Activated B cell treated with CpG ODN at 0.5 μM for 24 hours (primary cell): ENCODE measurements around the gene DNAJA3. TPM values are rescaled to one million over a fixed set of nuclear protein-coding genes. Genes with fewer than 3 reads are reported as not detected.

ENCODE experiments used
- ATAC-seq: fragments of 200-7000 bp; cut with Tn5 transposase; one replicate; pipeline ENCODE4 v1.10.0; 2021; ENCODE audit warnings: low read depth, mild to moderate bottlenecking, moderate library complexity
- CTCF ChIA-PET: fragments of 350-600 bp; sonication (Branson Sonifier 250); formaldehyde crosslinking; loops from one replicate; lab custom pipeline; 2021; ENCODE audit warnings: antibody characterized with exemption; lab: Charles Lee
- POLR2A ChIA-PET: fragments of 350-600 bp; sonication (Branson Sonifier 250); formaldehyde crosslinking; loops from one replicate; lab custom pipeline; 2021; ENCODE audit warnings: antibody characterized with exemption; lab: Charles Lee
- DNase-seq: peaks from one replicate; pipeline ENCODE4 v3.0.0; 2022
- H3K27ac Mint-ChIP-seq: one replicate; pipeline ENCODE4 v1.8.0; 2020; ENCODE audit warnings: mixed read lengths
- H3K27me3 Mint-ChIP-seq: one replicate; pipeline ENCODE4 v1.8.0; 2021; ENCODE audit warnings: mixed read lengths
- H3K36me3 Mint-ChIP-seq: one replicate; pipeline ENCODE4 v1.8.0; 2021; ENCODE audit warnings: low read depth, mixed read lengths
- H3K4me1 Mint-ChIP-seq: one replicate; pipeline ENCODE4 v1.8.0; 2021; ENCODE audit warnings: mixed read lengths
- H3K4me3 Mint-ChIP-seq: one replicate; pipeline ENCODE4 v1.8.0; 2020; ENCODE audit warnings: mild to moderate bottlenecking, mixed read lengths
- H3K9me3 Mint-ChIP-seq: one replicate; pipeline ENCODE4 v1.8.0; 2020; ENCODE audit warnings: mixed read lengths
- intact Hi-C: fragments of 100-400 bp; cut with micrococcal nuclease; formaldehyde crosslinking; loops from one replicate; pipeline ENCODE4 v1.15.1; 2024
- total RNA-seq: library from RNA; stranded (reverse); gene quantifications from 2 replicates; pipeline ENCODE4 v1.2.3, GENCODE V29; 2022
- TF ChIP-seq, protein P1 (sequence below): fragments of 200-600 bp; IDR thresholded peaks from one replicate; pipeline ENCODE4 v1.8.0; 2022; ENCODE audit warnings: antibody characterized with exemption, mild to moderate bottlenecking

The DNAJA3 gene
- total RNA-seq, 1 donor from 2014 or later = 62.6 TPM

DNA sequence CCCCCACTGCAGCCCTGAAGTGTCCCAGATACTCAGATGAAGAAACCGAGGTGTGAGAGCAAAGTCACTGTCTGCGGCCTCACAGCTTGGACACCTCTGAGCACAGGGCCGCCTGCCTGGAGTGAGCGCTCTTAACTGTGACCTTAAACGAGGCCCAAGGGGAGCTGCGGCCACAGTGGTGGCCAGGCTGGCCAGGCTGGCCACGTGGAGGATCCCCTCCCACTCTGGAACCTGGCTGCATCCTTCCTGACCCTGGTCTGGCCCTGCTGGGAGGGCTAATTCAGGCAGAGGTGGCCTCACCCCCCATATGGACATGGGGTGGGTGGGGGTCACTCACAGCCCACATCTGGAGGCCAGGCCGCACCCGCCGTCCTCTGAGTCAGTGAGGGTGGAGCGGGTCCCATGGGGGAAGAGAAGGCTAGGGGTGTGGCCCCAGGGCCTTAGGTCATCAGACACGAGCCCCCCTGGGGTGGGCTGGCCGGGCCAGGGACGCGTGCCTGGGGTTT, 47.5 kb upstream of the DNAJA3 start:
- Mint-ChIP-seq H3K36me3 (peaks cover 28% of the 10 kb centered on the region), H3K4me1 (peaks cover 8% of the 10 kb centered on the region), H3K9me3 (no peaks in the 10 kb centered on the region), H3K27ac (no peak overlapping the region), H3K27me3 (no peaks in the 10 kb centered on the region), H3K4me3 (no peak overlapping the region)
- ChIA-PET CTCF (interaction anchor here (0.9 to 1.3 kb wide), 3 partner anchors 24 to 27 kb away, joined by 3 to 4 read pairs (median 4); no protein-coding TSS in a partner anchor), POLR2A (no interaction called here)
- intact Hi-C loops = no loop called here
- ATAC-seq = no peak
- TF ChIP-seq, protein P1, sequence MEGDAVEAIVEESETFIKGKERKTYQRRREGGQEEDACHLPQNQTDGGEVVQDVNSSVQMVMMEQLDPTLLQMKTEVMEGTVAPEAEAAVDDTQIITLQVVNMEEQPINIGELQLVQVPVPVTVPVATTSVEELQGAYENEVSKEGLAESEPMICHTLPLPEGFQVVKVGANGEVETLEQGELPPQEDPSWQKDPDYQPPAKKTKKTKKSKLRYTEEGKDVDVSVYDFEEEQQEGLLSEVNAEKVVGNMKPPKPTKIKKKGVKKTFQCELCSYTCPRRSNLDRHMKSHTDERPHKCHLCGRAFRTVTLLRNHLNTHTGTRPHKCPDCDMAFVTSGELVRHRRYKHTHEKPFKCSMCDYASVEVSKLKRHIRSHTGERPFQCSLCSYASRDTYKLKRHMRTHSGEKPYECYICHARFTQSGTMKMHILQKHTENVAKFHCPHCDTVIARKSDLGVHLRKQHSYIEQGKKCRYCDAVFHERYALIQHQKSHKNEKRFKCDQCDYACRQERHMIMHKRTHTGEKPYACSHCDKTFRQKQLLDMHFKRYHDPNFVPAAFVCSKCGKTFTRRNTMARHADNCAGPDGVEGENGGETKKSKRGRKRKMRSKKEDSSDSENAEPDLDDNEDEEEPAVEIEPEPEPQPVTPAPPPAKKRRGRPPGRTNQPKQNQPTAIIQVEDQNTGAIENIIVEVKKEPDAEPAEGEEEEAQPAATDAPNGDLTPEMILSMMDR = no peak
- no peak for DNase-seq

DNA sequence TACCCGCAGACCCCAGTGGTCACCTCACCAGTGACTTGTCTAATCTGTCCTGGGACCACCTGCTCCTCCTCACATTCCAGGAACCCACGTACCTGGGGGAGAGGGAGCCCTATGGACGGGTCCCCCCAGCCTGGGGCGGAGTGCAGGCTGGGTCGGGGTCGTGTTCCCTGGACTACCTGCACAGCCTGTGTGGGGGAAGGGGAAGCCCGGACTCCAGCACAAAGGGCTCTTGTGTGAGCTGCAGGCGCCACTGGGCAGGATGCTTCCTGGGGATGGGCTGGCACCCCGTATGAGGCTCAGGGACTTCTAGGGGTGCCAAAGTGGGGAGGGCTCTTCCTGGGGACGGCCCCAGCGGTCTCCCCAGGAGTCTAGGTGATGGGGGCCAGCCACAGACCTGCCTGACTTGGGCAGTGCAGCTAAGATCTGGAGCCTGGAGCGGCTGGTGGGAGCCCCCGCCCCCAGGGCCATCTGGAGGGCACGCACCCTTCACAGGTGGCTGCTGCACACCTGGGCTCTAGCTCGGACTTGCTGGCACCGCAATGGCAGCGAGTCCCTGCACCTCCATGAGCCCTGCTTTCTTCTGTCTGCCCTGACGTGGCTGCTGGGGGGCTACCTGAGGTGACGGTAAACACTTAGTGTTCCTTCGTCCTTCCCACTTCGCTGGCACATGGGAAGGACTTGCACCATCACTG, 46.5 kb upstream of the DNAJA3 start:
- CTCF ChIA-PET = interaction anchor here (1.0 to 1.3 kb wide), 2 partner anchors 23 to 26 kb away, joined by 4 read pairs; no protein-coding TSS in a partner anchor
- Mint-ChIP-seq H3K27ac (no peak overlapping the region), H3K36me3 (peaks cover 31% of the 10 kb centered on the region), H3K9me3 (no peaks in the 10 kb centered on the region), H3K4me1 (peaks cover 4% of the 10 kb centered on the region), H3K27me3 (no peaks in the 10 kb centered on the region), H3K4me3 (no peak overlapping the region)
- intact Hi-C loops = no loop called here
- POLR2A ChIA-PET = no interaction called here
- ATAC-seq = no peak
- TF ChIP-seq, protein P1 = no peak
- DNase-seq = no peak

- H3K9me3 Mint-ChIP-seq = no peaks in the 10 kb centered on the region
- POLR2A ChIA-PET = interaction anchor here (0.6 to 0.7 kb wide), 2 partner anchors 15 to 531 kb away, joined by 3 to 5 read pairs; no protein-coding TSS in a partner anchor
- peaks cover 33% of the 10 kb centered on the region for H3K36me3 Mint-ChIP-seq
- intact Hi-C loops = no loop called here
- H3K4me1 Mint-ChIP-seq = peaks cover under 1% of the 10 kb centered on the region
- ATAC-seq = no peak
- TF ChIP-seq, protein P1 = no peak
- no peak for DNase-seq
- no peak overlapping the region for H3K27ac Mint-ChIP-seq
- CTCF ChIA-PET = no interaction called here
- H3K27me3 Mint-ChIP-seq = no peaks in the 10 kb centered on the region
- no peak overlapping the region for H3K4me3 Mint-ChIP-seq
These were observed 45.3 kb upstream of the DNAJA3 start for GRCh38 chr16:4380119-4381063.

GRCh38 chr16:4381072-4381934, 44.4 kb upstream of the DNAJA3 start:
- DNase-seq (no peak), ATAC-seq (no peak)
- H3K27ac Mint-ChIP-seq = no peak overlapping the region
- ChIA-PET POLR2A (interaction anchor here (0.6 kb wide), 1 partner anchor 532 kb away, joined by 5 read pairs; no protein-coding TSS in a partner anchor), CTCF (interaction anchor here (0.8 kb wide), 1 partner anchor 22 kb away, joined by 3 read pairs; no protein-coding TSS in a partner anchor)
- H3K36me3 Mint-ChIP-seq = peaks cover 37% of the 10 kb centered on the region
- H3K27me3 Mint-ChIP-seq = no peaks in the 10 kb centered on the region
- no peaks in the 10 kb centered on the region for H3K9me3 Mint-ChIP-seq
- H3K4me3 Mint-ChIP-seq = no peak overlapping the region
- no peaks in the 10 kb centered on the region for H3K4me1 Mint-ChIP-seq
- TF ChIP-seq, protein P1 = no peak
- intact Hi-C loops = no loop called here
